ENCODE measurements around the gene RPL14.

Gene RPL14

DNA sequence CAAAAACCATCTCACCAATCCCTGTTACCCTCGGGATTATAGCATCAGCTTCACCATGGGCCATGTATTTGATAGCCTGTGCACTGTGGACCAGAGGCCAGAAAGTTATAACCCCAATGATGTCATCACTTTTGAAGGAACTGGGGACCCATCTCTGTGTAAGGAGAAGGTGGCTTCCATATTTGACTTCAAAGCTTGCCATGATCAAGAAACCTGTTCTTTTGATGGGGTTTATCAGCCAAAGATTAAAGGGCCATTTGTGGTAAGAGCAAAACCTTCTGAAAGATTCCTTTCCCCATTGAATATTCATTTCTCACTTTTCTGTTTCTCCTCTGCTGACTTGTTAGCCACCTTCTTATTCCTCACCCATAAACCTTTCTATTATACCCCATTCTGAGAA, 34.3 kb upstream of the RPL14 start:
- TF ChIP-seq, protein P1, sequence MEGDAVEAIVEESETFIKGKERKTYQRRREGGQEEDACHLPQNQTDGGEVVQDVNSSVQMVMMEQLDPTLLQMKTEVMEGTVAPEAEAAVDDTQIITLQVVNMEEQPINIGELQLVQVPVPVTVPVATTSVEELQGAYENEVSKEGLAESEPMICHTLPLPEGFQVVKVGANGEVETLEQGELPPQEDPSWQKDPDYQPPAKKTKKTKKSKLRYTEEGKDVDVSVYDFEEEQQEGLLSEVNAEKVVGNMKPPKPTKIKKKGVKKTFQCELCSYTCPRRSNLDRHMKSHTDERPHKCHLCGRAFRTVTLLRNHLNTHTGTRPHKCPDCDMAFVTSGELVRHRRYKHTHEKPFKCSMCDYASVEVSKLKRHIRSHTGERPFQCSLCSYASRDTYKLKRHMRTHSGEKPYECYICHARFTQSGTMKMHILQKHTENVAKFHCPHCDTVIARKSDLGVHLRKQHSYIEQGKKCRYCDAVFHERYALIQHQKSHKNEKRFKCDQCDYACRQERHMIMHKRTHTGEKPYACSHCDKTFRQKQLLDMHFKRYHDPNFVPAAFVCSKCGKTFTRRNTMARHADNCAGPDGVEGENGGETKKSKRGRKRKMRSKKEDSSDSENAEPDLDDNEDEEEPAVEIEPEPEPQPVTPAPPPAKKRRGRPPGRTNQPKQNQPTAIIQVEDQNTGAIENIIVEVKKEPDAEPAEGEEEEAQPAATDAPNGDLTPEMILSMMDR (IDR thresholded peaks at IDR 0.05; ENCODE audit: insufficient read depth, low read length), result no peak
- TF ChIP-seq, protein P2, sequence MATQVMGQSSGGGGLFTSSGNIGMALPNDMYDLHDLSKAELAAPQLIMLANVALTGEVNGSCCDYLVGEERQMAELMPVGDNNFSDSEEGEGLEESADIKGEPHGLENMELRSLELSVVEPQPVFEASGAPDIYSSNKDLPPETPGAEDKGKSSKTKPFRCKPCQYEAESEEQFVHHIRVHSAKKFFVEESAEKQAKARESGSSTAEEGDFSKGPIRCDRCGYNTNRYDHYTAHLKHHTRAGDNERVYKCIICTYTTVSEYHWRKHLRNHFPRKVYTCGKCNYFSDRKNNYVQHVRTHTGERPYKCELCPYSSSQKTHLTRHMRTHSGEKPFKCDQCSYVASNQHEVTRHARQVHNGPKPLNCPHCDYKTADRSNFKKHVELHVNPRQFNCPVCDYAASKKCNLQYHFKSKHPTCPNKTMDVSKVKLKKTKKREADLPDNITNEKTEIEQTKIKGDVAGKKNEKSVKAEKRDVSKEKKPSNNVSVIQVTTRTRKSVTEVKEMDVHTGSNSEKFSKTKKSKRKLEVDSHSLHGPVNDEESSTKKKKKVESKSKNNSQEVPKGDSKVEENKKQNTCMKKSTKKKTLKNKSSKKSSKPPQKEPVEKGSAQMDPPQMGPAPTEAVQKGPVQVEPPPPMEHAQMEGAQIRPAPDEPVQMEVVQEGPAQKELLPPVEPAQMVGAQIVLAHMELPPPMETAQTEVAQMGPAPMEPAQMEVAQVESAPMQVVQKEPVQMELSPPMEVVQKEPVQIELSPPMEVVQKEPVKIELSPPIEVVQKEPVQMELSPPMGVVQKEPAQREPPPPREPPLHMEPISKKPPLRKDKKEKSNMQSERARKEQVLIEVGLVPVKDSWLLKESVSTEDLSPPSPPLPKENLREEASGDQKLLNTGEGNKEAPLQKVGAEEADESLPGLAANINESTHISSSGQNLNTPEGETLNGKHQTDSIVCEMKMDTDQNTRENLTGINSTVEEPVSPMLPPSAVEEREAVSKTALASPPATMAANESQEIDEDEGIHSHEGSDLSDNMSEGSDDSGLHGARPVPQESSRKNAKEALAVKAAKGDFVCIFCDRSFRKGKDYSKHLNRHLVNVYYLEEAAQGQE (IDR thresholded peaks at IDR 0.05; ENCODE audit: insufficient replicate concordance, low read depth), result no peak
- TF ChIP-seq SPI1 (IDR thresholded peaks at IDR 0.05; ENCODE audit: borderline replicate concordance, low read depth) (no peak), POLR2AphosphoS5 (IDR thresholded peaks at IDR 0.05; ENCODE audit: low read depth) (no peak), GABPA (IDR thresholded peaks at IDR 0.05; ENCODE audit: low read depth) (no peak)
- DNase-seq (ENCODE audit: low read depth in 1 of 2, low spot score in 1 of 2), result no peak
- Histone ChIP-seq H3K27ac (replicated peaks) (no peak overlapping the region), H3K27me3 (ENCODE audit: insufficient read depth, poor library complexity, severe bottlenecking) (no peaks in the 10 kb centered on the region), H3K4me3 (replicated peaks; ENCODE audit: insufficient read depth, low read length) (no peak overlapping the region)

DNA sequence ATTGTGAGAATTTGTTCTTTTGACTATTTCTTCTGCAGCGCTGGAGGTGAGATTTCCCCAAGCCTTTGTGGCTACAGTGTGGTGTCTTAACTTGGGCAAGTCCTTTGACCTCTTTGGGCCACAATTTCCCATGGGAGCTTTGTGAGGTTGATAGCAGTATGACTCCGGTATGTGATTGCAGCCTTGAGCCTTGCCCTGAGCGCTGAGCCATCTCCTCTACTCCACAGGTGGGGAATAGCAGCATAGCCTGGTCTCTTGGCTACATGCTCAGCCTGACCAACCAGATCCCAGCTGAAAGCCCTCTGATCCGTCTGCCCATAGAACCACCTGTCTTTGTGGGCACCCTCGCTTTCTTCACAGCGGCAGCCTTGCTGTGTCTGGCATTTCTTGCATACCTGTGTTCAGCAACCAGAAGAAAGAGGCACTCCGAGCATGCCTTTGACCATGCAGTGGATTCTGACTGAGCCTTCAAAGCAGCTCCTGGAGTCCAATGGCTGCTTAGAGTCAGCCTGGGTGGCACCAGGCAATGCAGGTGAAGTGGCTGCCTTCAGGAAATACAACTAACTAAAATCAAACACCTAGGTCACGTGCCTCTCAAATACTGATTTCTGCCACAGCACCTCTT, 30.0 kb upstream of the RPL14 start:
- Histone ChIP-seq H3K4me3 (replicated peaks; ENCODE audit: insufficient read depth, low read length) (no peak overlapping the region), H3K27me3 (ENCODE audit: insufficient read depth, poor library complexity, severe bottlenecking) (no peaks in the 10 kb centered on the region), H3K27ac (replicated peaks) (no peak overlapping the region)
- DNase-seq (ENCODE audit: low read depth in 1 of 2, low spot score in 1 of 2), result no peak
- TF ChIP-seq GABPA (IDR thresholded peaks at IDR 0.05; ENCODE audit: low read depth), result no peak
- no peak for TF ChIP-seq POLR2AphosphoS5 (IDR thresholded peaks at IDR 0.05; ENCODE audit: low read depth)
- TF ChIP-seq, protein P2 (IDR thresholded peaks at IDR 0.05; ENCODE audit: insufficient replicate concordance, low read depth), result no peak
- no peak for TF ChIP-seq SPI1 (IDR thresholded peaks at IDR 0.05; ENCODE audit: borderline replicate concordance, low read depth)
- TF ChIP-seq, protein P1 (IDR thresholded peaks at IDR 0.05; ENCODE audit: insufficient read depth, low read length), result no peak

DNA sequence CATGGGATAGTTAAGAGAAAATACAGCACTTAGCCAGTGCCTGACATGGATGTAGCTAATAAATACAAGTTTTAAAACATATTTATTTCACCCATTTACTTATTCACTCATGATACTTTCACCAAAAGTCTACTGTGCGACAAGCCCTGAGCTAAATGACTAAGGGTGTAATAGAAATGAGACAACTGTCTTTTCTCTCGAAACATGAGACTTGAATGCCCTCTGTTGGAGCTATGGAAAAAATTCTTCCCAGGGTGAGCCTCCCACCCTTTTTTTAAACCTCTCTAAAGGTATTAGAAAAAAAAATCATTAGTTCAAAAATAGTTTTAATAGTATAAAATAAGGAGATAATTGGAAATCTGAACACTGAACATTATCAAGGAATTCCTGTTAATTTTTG, 24.3 kb upstream of the RPL14 start:
- H3K4me3 ChIP-seq (replicated peaks; ENCODE audit: insufficient read depth, low read length), result no peak overlapping the region
- DNase-seq (ENCODE audit: low read depth in 1 of 2, low spot score in 1 of 2), result no peak
- H3K27ac ChIP-seq (replicated peaks), result no peak overlapping the region
- TF ChIP-seq POLR2AphosphoS5 (IDR thresholded peaks at IDR 0.05; ENCODE audit: low read depth) (no peak), SPI1 (IDR thresholded peaks at IDR 0.05; ENCODE audit: borderline replicate concordance, low read depth) (no peak), GABPA (IDR thresholded peaks at IDR 0.05; ENCODE audit: low read depth) (no peak)
- TF ChIP-seq, protein P2 (IDR thresholded peaks at IDR 0.05; ENCODE audit: insufficient replicate concordance, low read depth), result no peak
- TF ChIP-seq, protein P1 (IDR thresholded peaks at IDR 0.05; ENCODE audit: insufficient read depth, low read length), result no peak
- no peaks in the 10 kb centered on the region for H3K27me3 ChIP-seq (ENCODE audit: insufficient read depth, poor library complexity, severe bottlenecking)

Measured in HL-60 (cell line).